ENCODE results near the gene ADAM12. TPM values are rescaled to one million over a fixed set of nuclear protein-coding genes. Genes with fewer than 3 reads are reported as not detected.

ADAM12 gene
- polyA plus RNA-seq, 3 donors, result 0.05 TPM; not detected in 2

- no peak overlapping the region for H3K4me3 Mint-ChIP-seq
- no peaks in the 10 kb centered on the region for H3K4me1 Mint-ChIP-seq
- Histone ChIP-seq H3K79me2 (ENCODE audit: insufficient read depth, low read length) (no peaks in the 10 kb centered on the region), H3K9ac (ENCODE audit: insufficient read depth, low read length, poor library complexity, severe bottlenecking) (no peak overlapping the region), H2AFZ (ENCODE audit: insufficient read depth, low read depth, low read length, poor library complexity, severe bottlenecking) (no peak overlapping the region), H4K20me1 (ENCODE audit: insufficient read depth, low read length) (no peaks in the 10 kb centered on the region), H3K27me3 (ENCODE audit: control insufficient read depth in 2 of 2, insufficient read depth in 2 of 2, low read length in 2 of 2) (no peaks in the 10 kb centered on the region), H3K4me2 (replicated peaks; ENCODE audit: extremely low read depth, low read length, poor library complexity, severe bottlenecking) (no peak overlapping the region), H3K9me3 (replicated peaks in 1 of 2; ENCODE audit: control insufficient read depth in 1 of 2, insufficient read depth in 1 of 2, low read length in 2 of 2) (no peaks in the 10 kb centered on the region), H3K27ac (ENCODE audit: low read depth in 1 of 2, low read length in 2 of 2) (no peak overlapping the region), H3K4me3 (replicated peaks in 1 of 3; ENCODE audit: low read depth in 2 of 3, low read length in 3 of 3) (no peak overlapping the region), H3K36me3 (replicated peaks in 1 of 2; ENCODE audit: control insufficient read depth in 1 of 2, insufficient read depth in 2 of 2, low read length in 2 of 2) (no peaks in the 10 kb centered on the region), H3K4me1 (ENCODE audit: control insufficient read depth in 1 of 2, insufficient read depth in 2 of 2, low read length in 2 of 2) (no peaks in the 10 kb centered on the region)
- no peak for TF ChIP-seq CTCF (IDR thresholded peaks at IDR 0.05)
- H3K27me3 Mint-ChIP-seq (ENCODE audit: low read depth in 3 of 3), result peaks cover 2 to 3% (median 2%) of the 10 kb centered on the region in 3 donors
- H3K36me3 Mint-ChIP-seq, result no peaks in the 10 kb centered on the region
- intact Hi-C loops (cut with micrococcal nuclease), result no loop called here
- peaks cover 0 to 7% (median 6%) of the 10 kb centered on the region in 7 donors for H3K9me3 Mint-ChIP-seq
- no peak overlapping the region for H3K27ac Mint-ChIP-seq
- no peak for DNase-seq
These were observed 13.0 kb downstream of the ADAM12 start for GRCh38 chr10:126375299-126375698.

- Mint-ChIP-seq H3K27me3 (ENCODE audit: low read depth in 3 of 3) (peaks cover 2 to 3% (median 2%) of the 10 kb centered on the region in 3 donors), H3K36me3 (no peaks in the 10 kb centered on the region), H3K4me1 (no peaks in the 10 kb centered on the region), H3K4me3 (no peak overlapping the region), H3K9me3 (peaks cover 0 to 7% (median 6%) of the 10 kb centered on the region in 7 donors), H3K27ac (no peak overlapping the region)
- no peak for TF ChIP-seq CTCF (IDR thresholded peaks at IDR 0.05)
- intact Hi-C loops (cut with micrococcal nuclease), result no loop called here
- Histone ChIP-seq H3K4me1 (ENCODE audit: control insufficient read depth in 1 of 2, insufficient read depth in 2 of 2, low read length in 2 of 2) (no peaks in the 10 kb centered on the region), H3K36me3 (replicated peaks in 1 of 2; ENCODE audit: control insufficient read depth in 1 of 2, insufficient read depth in 2 of 2, low read length in 2 of 2) (no peaks in the 10 kb centered on the region), H3K9ac (ENCODE audit: insufficient read depth, low read length, poor library complexity, severe bottlenecking) (no peak overlapping the region), H2AFZ (ENCODE audit: insufficient read depth, low read depth, low read length, poor library complexity, severe bottlenecking) (no peak overlapping the region), H3K4me3 (replicated peaks in 1 of 3; ENCODE audit: low read depth in 2 of 3, low read length in 3 of 3) (no peak overlapping the region), H4K20me1 (ENCODE audit: insufficient read depth, low read length) (no peaks in the 10 kb centered on the region), H3K79me2 (ENCODE audit: insufficient read depth, low read length) (no peaks in the 10 kb centered on the region), H3K9me3 (replicated peaks in 1 of 2; ENCODE audit: control insufficient read depth in 1 of 2, insufficient read depth in 1 of 2, low read length in 2 of 2) (no peaks in the 10 kb centered on the region), H3K4me2 (replicated peaks; ENCODE audit: extremely low read depth, low read length, poor library complexity, severe bottlenecking) (no peak overlapping the region), H3K27me3 (ENCODE audit: control insufficient read depth in 2 of 2, insufficient read depth in 2 of 2, low read length in 2 of 2) (no peaks in the 10 kb centered on the region), H3K27ac (ENCODE audit: low read depth in 1 of 2, low read length in 2 of 2) (no peak overlapping the region)
- DNase-seq, result no peak
- no CpG with 5 or more reads among the region's 2 CpGs for WGBS (ENCODE audit: insufficient coverage)
These were observed 13.8 kb downstream of the ADAM12 start for GRCh38 chr10:126374435-126374834.
